ENCODE results near the gene RRP1B. TPM values are rescaled to one million over a fixed set of nuclear protein-coding genes. Genes with fewer than 3 reads are reported as not detected.
"Not testable (repeated sequence)": the region's sequence is repeated elsewhere in the genome, so short reads cannot be mapped to it uniquely, and the experiment has no call there.

Gene RRP1B
- total and polyA plus RNA-seq, 11 donors, result 3.6 to 16.1 (median 9.5) TPM

- H3K4me3 ChIP-seq, result no peak overlapping the region
- ATAC-seq, result no peak
- H3K27me3 ChIP-seq, result no peaks in the 10 kb centered on the region
- no peaks in the 10 kb centered on the region for H3K4me1 ChIP-seq
- H3K36me3 ChIP-seq, result peaks cover 0 to 59% (median 43%) of the 10 kb centered on the region in 9 donors
- no peak overlapping the region for H3K27ac ChIP-seq
- no peak for DNase-seq
- WGBS, 4 donors, result 95 to 98% (median 96%) methylated on average over 14 to 17 of the region's 17 CpGs
- TF ChIP-seq POLR2A (IDR thresholded peaks at IDR 0.05), result no peak
- TF ChIP-seq, protein P1, sequence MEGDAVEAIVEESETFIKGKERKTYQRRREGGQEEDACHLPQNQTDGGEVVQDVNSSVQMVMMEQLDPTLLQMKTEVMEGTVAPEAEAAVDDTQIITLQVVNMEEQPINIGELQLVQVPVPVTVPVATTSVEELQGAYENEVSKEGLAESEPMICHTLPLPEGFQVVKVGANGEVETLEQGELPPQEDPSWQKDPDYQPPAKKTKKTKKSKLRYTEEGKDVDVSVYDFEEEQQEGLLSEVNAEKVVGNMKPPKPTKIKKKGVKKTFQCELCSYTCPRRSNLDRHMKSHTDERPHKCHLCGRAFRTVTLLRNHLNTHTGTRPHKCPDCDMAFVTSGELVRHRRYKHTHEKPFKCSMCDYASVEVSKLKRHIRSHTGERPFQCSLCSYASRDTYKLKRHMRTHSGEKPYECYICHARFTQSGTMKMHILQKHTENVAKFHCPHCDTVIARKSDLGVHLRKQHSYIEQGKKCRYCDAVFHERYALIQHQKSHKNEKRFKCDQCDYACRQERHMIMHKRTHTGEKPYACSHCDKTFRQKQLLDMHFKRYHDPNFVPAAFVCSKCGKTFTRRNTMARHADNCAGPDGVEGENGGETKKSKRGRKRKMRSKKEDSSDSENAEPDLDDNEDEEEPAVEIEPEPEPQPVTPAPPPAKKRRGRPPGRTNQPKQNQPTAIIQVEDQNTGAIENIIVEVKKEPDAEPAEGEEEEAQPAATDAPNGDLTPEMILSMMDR (IDR thresholded peaks at IDR 0.05), result no peak
- no peaks in the 10 kb centered on the region for H3K9me3 ChIP-seq
- intact Hi-C loops (cut with DNase I), result no loop called here
Observed at GRCh38 chr21:43696214-43696613, 36.9 kb downstream of the RRP1B start.

GRCh38 chr21:43697758-43698643, 38.6 kb downstream of the RRP1B start:
- H3K36me3 ChIP-seq, result peaks cover 0 to 41% (median 25%) of the 10 kb centered on the region in 9 donors
- peaks cover 0 to 12% (median 5%) of the 10 kb centered on the region in 12 donors for H3K4me1 ChIP-seq
- no peaks in the 10 kb centered on the region for H3K9me3 ChIP-seq
- intact Hi-C loops (cut with DNase I), result no loop called here
- H3K27me3 ChIP-seq, result no peaks in the 10 kb centered on the region
- 86 to 93% (median 91%) methylated on average over 11 of the region's 11 CpGs for WGBS, 4 donors
- no peak for ATAC-seq
- no peak overlapping the region for H3K4me3 ChIP-seq
- no peak for TF ChIP-seq POLR2A (IDR thresholded peaks at IDR 0.05)
- TF ChIP-seq, protein P1 (IDR thresholded peaks at IDR 0.05), result no peak
- DNase-seq, result no peak
- no peak overlapping the region for H3K27ac ChIP-seq

DNA sequence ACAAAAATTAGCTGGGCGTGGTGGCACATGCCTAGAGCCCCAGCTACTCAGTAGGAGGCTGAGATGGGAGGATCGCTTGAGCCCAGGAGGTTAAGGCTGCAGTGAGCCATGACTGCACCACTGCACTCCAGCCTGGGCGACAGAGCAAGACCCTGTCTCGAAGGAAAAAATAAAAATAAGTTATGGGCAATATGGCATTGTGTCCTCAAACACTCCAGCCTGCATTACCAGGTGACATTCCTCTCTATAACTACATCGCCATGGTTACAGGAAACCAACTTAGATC, 40.1 kb downstream of the RRP1B start:
- whole genome bisulfite sequencing, 4 donors, result 81 to 93% (median 89%) methylated on average over 5 of the region's 5 CpGs
- H3K4me3 ChIP-seq; ATAC-seq; intact Hi-C loops (cut with DNase I); H3K9me3 ChIP-seq; DNase-seq; H3K27ac ChIP-seq; H3K27me3 ChIP-seq: not testable (repeated sequence)
- H3K4me1 ChIP-seq, result peaks cover 0 to 21% (median 10%) of the 10 kb centered on the region in 12 donors
- H3K36me3 ChIP-seq, result peaks cover 0 to 26% (median 12%) of the 10 kb centered on the region in 9 donors

- intact Hi-C loops (cut with DNase I), result loop anchor here in 2 of 10 donors (5.0 to 10.0 kb wide), 2 partner anchors 43 to 55 kb away; partner anchors contain the start of genes HSF2BP (in 1 of the 2) and RRP1B (in 1 of the 2)
- Histone ChIP-seq H3K4me1 (peaks cover 0 to 21% (median 10%) of the 10 kb centered on the region in 12 donors), H3K36me3 (peaks cover 0 to 22% (median 5%) of the 10 kb centered on the region in 9 donors), H3K4me3 (no peak overlapping the region), H3K9me3 (no peaks in the 10 kb centered on the region), H3K27ac (no peak overlapping the region), H3K27me3 (no peaks in the 10 kb centered on the region)
- ATAC-seq (no peak), DNase-seq (no peak)
- TF ChIP-seq, protein P1 (IDR thresholded peaks at IDR 0.05), result no peak
- TF ChIP-seq POLR2A (IDR thresholded peaks at IDR 0.05), result no peak
- 78 to 92% (median 82%) methylated on average over 12 to 13 of the region's 13 CpGs for WGBS, 4 donors
Observed at GRCh38 chr21:43699933-43700599, 40.7 kb downstream of the RRP1B start.
